GM18907 (cell line): ENCODE data around the gene JAZF1.

Source experiments
- ATAC-seq: cut with Tn5 transposase; IDR thresholded peaks from one replicate; pipeline ENCODE4 v1.9.1; 2021; ENCODE audit warnings: mild to moderate bottlenecking, moderate library complexity; ENCODE audit not compliant: unreplicated experiment

Gene JAZF1

DNA sequence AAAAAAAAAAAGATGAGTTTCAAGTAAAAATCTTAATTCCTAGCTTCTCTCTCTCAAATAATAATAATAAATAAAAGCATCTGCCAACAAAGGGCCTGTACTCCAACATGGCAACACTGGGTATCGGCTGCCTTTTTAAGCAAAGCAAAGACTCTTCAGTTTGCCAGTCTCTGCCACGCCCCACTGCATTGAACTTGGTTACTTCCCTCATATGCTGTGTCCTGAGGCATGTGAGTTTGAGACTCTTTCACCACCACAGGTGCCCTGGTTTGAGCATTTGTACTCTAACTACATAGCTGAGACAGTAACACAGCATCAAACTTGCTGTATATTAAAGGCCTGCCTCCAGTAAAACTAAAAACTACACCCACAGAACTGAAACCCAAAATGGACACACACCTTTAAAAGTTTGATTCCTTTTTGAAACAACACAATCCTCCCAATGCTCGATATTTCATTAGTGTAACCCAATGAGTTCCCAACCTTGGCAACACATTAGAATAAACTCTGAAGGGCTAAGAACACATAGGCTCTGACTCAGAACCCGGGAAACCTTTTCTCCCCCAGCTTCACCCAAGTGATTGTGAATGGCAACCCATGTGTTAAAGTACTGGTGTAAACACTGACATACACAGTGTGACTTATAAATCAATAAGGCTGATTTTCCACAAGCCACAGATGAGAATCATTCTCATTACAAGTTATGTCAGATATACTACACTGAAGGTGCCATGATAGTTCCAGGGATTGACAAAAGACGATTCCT lies 12.0 kb downstream of the JAZF1 start:
- no peak for ATAC-seq

DNA sequence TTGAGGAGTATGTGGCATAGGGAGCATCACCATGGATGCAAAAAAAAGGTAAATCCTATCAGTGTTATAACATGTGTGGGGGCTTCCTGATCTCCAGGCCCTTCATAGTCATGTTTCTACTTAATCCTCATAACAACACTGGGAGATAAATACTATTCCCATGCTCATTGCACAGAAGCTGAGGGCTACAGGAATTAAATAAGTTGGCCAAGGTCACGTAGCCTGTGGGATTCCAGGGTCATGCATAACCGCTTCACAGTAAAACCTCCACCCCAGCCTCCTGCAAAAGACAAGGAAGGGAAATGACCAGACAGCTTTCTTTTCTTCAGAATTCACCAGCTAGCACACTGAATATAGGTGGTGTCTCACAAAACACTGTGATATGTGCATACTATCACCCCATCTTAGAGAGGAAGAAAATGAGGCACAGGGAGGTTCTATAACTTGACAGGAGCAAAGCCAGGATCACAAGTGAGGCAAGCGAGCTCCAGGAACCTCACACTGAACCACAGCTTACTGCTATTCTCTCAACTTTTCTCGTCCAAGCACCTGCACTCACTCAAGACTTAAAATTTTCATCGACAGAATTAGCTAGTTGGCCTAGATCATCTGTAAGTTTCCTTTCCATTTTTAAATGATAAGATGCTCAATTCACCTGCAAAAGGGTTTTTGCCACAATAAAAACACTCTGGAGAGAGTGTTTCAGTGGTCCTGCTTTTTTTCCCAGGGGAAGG lies 13.4 kb downstream of the JAZF1 start:
- no peak for ATAC-seq

DNA sequence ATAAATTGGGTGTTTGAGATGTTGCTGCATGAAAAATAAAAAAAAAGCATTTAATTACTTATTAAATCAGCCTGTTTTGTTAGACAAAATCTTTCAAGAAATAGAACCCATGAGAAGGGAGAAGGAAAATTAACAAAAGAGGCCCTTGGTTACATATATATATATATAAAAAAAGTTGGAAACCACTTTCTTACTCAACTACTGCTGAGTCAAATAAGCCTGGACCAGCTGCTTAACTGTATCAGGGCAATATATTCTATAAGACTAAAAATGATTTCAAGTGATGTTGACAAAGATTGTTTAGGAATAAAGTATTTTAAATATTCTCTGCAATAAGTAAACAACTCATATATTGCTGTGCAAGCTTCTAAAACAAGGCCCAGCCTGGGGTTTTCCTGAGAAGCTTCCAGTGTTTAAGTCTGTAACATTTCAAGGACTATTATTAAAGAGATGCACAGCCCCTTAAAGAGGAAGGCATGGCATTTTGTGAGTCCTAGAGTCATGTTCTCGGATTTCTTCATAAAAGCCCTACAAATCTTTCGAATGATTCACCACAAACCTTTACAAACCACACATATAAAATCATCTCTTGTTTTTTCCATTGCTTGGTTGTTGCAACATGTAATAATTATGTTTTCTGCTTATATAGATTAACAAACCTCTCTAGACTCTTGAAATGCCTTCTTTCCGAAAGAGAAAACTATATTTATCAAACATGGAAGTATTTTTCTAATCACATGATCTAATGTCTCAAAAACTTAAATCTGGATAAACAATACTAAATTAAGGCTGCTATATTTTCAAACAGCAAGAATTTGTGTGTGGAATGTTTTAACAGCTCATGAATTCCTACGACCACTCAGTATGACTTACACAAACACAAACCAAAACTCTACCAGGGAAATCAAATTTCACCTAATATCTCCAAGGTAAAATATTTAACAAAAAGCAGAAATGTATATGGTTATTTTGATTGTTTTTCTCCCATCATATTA lies 14.3 kb downstream of the JAZF1 start:
- no peak for ATAC-seq

GRCh38 chr7:28165261-28165660 lies 15.3 kb downstream of the JAZF1 start:
- no peak for ATAC-seq

DNA sequence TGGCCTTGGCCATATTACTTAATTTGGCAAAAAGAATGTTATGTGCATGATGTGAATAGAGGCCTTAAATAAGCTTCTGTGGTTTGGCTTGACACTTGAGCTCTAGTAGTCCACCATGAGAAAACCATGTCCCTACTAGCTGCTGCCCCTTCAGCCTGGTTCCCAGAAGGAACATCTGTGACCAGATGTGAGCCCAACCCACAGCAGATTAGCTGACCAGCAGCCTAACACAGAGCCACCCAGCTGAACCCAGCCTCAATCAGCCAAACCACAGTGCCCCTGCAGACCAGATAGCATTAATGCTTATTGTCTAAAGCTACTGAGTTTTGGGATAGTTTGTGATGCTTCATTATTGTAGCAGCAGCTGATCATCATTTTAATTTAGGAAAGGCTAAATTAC lies 16.6 kb downstream of the JAZF1 start:
- ATAC-seq: no peak

DNA sequence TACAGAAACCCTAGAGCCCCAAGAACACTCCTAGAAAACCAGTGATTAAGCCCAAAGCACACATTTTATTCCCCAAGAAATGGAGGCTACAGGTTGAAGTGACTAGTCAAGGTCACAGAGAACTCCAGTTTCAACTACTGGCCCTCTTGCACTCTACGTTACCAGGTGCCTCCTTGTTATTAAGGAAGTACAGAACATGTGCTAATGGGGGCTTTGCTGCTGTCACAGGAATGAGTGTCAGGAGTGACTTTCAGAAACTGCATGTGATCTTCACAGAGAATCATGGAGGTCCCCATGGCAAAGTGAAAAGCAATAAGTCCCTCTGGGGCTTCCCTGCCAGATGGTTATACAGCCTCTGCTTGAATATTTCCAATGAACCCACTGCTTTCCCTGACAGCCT lies 19.3 kb downstream of the JAZF1 start:
- no peak for ATAC-seq

DNA sequence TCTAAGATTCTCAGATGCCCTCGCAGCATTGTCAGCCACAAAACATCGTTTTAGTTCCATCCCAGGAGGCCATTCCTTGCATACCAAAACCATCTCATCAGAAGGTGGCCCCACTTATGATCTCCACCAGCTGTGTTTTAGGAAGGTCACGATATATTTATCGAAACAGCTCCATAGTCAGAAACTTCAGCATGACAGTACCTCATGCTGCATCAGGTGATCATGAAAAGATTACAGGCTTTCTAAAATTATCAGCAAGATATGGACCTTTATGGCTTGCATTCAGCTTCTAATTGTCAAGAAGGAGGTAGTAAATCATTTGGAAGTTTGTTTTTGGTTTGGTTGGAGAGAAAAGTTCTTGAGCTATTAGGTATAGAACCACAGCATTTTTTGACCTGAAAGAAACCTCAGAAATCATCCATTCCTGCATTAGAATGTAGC lies 20.0 kb downstream of the JAZF1 start:
- no peak for ATAC-seq

DNA sequence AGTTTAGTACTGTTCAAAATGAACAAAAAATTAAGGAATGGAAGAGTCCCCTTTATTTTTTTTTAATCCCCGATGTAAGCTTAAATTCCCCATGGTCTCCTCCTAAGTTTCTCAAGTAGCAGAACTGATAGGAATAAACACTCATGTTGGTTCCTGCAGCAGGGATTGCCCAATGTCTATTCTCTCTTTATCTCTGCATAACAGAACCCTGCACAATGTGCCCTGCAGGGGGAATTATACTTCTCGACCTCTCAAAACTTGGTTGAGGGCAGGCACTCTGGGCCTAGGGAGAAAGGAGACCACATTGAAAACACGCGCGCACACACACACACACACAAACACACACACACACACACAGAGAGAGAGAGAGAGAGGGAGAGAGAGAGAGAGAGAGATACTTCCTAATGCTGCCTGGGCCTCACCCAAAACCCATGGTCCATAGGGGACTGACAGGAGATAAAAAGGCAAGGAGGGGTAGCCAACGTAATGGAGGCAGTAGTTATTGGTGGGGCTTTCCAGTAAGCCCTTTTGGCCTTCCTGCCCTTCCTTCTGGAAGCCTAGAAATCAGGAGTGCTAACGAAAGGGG lies 22.7 kb downstream of the JAZF1 start:
- ATAC-seq: no peak

GRCh38 chr7:28157076-28157745 lies 23.4 kb downstream of the JAZF1 start:
- ATAC-seq: no peak

DNA sequence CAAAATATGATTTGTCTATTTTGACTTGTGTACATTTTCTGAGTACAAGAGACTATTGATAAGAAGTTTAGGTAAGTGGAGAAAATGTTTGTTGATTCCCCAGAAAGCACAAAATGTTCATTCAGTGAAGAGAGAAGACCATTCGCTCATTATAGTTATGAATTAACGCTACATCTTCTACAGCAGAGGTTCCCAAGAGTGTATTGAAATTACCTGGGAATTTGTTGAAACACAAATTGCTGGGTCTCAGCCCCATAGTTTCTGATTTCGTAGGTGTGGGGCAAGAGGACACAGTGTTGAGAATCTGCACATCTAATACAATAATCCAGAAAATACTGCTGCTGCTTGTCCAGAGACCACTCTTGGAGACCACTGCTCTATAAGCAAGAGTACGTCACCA lies 24.2 kb downstream of the JAZF1 start:
- no peak for ATAC-seq

DNA sequence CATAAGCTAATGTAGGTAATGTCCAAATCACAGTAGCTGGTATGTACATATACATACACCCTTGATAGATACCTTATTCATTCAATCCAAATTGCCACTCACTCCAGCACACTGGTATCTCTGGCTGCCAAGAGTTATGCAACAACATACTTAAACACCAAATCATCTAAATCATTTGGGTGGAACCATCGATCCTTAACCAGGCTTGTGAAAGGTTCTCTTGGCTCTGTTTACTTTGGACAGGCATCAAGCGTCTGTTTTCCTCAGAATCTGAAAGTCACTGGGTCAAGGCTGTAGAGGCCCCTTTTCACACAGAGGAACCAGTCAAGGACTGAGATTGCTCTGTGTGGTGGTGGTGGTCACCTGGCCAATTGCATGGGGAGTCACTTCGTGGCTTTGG lies 24.6 kb downstream of the JAZF1 start:
- no peak for ATAC-seq

GRCh38 chr7:28155019-28155660 lies 25.5 kb downstream of the JAZF1 start:
- ATAC-seq: peak; percentile 83

DNA sequence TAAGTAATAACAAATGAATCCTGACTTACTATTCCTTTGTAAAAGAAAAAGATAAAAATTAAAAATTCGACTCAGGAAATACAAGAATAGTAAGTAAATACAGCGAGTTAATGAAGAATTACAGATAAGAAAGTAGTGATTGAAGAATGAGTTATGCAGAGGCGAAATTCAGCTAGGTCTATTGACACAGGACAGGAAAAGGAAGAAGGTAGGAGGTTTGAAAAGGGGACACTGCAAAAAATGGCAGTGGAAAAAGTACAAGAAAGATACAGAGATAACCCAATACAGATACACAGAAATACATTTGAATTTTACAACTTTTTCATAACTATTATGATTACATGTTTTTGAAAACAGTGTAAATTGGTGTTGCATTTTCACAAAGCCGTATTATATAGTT lies 28.0 kb downstream of the JAZF1 start:
- no peak for ATAC-seq

DNA sequence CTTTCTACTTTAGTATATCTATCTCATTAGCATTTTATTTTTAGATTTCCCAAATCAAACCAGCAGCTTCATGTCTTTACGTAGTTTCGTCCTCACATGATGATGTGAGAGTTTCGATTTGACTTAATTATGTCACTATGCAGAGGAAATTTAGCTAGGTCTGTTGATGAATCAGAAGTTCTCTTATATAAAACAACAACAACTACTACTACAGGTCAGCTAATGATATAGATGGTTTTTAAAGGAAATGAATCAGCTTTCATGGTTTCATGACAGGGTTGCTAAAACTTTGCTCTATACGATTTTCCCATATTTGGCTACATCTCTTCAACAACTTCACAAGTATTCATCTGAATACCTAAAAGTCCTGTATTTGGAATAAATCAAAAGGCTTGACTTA lies 28.6 kb downstream of the JAZF1 start:
- ATAC-seq: no peak

GRCh38 chr7:28149291-28150101 lies 31.1 kb downstream of the JAZF1 start:
- ATAC-seq: no peak

- no peak for ATAC-seq
Observed at GRCh38 chr7:28145931-28146330, 34.7 kb downstream of the JAZF1 start.

DNA sequence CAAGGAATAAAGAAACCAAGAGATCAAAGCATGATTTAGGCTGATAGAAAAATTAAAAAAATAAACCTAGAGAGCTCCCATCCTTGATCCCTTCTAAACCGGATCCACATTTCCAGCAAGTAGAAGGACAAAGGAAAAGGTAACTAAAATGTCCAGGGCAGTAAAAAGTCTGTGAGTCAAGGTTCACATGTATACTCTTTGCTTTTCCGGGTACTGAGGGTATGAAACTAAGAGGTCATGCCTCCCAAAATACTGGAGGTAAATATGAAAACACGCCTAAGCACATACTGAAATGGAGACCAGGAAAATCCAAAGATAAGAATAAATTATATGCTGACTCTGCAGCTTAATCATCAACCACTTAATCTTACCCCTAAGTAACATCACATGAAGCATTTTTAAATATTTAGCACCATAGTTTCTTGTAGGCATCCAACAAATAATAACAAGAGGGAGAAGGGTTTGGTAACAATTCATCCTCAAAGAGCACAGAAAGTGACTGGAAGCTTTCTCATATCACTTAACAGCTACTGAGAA lies 35.4 kb downstream of the JAZF1 start:
- ATAC-seq: no peak

DNA sequence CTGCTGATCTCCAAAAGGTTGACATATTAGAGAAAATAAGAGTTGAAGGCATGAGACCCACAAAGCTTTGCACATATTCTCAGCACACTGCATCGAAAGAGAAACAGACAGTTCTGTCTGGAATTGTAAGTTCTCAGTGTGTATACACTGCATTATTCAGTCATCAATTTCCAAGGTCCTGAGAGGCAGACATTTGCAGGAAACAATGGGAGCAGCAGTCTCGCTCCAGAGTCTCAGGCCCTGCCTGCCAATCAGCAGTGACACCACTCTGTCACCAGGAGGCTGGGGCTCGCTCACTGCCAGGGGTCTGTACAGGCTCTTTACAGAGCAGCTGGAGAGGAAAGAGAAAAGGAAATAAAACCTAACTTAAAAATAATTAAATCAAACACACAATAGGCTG lies 36.3 kb downstream of the JAZF1 start:
- ATAC-seq: no peak

DNA sequence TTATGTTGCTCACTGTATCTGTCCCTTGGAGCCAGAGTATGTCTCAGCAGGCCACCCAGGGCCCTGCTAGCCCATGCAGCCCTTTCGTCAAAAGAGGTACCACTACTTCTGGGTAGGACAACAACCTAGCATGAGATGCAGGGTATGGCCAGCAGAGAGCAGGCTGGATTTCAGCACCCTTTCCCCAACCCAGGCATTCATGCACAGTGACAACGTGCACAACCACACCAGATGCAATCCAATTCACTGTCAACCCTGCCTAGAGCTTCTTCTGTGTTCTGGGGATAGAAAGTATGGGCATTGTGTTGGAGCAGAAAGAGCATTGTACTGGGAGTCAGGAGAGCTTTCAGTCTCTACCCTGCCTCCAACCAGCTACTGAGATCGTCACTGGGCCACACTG lies 37.9 kb downstream of the JAZF1 start:
- ATAC-seq: no peak
